CD4-positive, alpha-beta T cell (primary cell): ENCODE data around the gene SCAF4. TPM values are rescaled to one million over a fixed set of nuclear protein-coding genes. Genes with fewer than 3 reads are reported as not detected.
A peak's percentile ranks its signal among the peaks of the same experiment; 100 is the strongest.

Source experiments
- ATAC-seq: fragments of 200-7000 bp; cut with Tn5 transposase; one replicate; pipeline ENCODE4 v1.10.0; 2022; ENCODE audit warnings: mild to moderate bottlenecking; ENCODE audit not compliant: poor library complexity
- CTCF ChIA-PET: fragments of 350-600 bp; sonication (Branson Sonifier 250); formaldehyde crosslinking; loops from one replicate; lab custom pipeline; 2021; ENCODE audit warnings: antibody characterized with exemption, inconsistent platforms; lab: Charles Lee
- POLR2A ChIA-PET: fragments of 350-600 bp; sonication (Branson Sonifier 250); formaldehyde crosslinking; loops from one replicate; lab custom pipeline; 2021; ENCODE audit warnings: antibody characterized with exemption, inconsistent platforms; lab: Charles Lee
- DNase-seq, 14 experiments: peaks; one replicate each; pipeline ENCODE4 v3.0.0-alpha.2; 2013 to 2020; ENCODE audit warnings: mixed read lengths in 2 of 14
- H3K27ac ChIP-seq, 2 donors: one replicate each; pipeline versions ENCODE4 v1.5.1 to v1.7.0; 2013; ENCODE audit warnings: low read length in 2 of 2, low read depth in 1 of 2, mild to moderate bottlenecking in 1 of 2
- H3K27me3 ChIP-seq, 2 experiments: 1 replicate in 1 of 2; 2 replicates in 1 of 2; pipeline versions ENCODE4 v1.6.1 to v1.7.0; 2013; ENCODE audit warnings: low read length in 2 of 2, control low read depth in 1 of 2, mild to moderate bottlenecking in 1 of 2, moderate library complexity in 1 of 2; ENCODE audit not compliant: insufficient read depth in 2 of 2, control insufficient read depth in 1 of 2
- H3K36me3 ChIP-seq: one replicate; pipeline ENCODE4 v1.6.1; 2013; ENCODE audit warnings: low read length, control low read depth; ENCODE audit not compliant: insufficient read depth
- H3K4me1 ChIP-seq: one replicate; pipeline ENCODE4 v1.6.1; 2013; ENCODE audit warnings: low read length, control low read depth; ENCODE audit not compliant: insufficient read depth
- H3K4me3 ChIP-seq: one replicate; pipeline ENCODE4 v1.5.1; 2013; ENCODE audit warnings: mild to moderate bottlenecking, low read length, moderate library complexity
- H3K9me3 ChIP-seq, 2 experiments: 1 replicate in 1 of 2; 2 replicates in 1 of 2; pipeline versions ENCODE4 v1.6.1 to v1.7.0; 2013; ENCODE audit warnings: low read length in 2 of 2, mild to moderate bottlenecking in 2 of 2, control low read depth in 1 of 2, moderate library complexity in 1 of 2; ENCODE audit not compliant: control insufficient read depth in 1 of 2, insufficient read depth in 1 of 2
- H3K27ac Mint-ChIP-seq: one replicate; pipeline ENCODE4 v1.8.0; 2020; ENCODE audit warnings: mixed read lengths
- H3K27me3 Mint-ChIP-seq: one replicate; pipeline ENCODE4 v1.8.0; 2021; ENCODE audit warnings: mixed read lengths
- H3K36me3 Mint-ChIP-seq: one replicate; pipeline ENCODE4 v1.8.0; 2021; ENCODE audit warnings: low read depth, mixed read lengths
- H3K4me1 Mint-ChIP-seq: one replicate; pipeline ENCODE4 v1.8.0; 2021; ENCODE audit warnings: low read depth, mixed read lengths
- H3K4me3 Mint-ChIP-seq: one replicate; pipeline ENCODE4 v1.8.0; 2020; ENCODE audit warnings: mild to moderate bottlenecking, mixed read lengths
- H3K9me3 Mint-ChIP-seq: one replicate; pipeline ENCODE4 v1.8.0; 2020; ENCODE audit warnings: mixed read lengths
- intact Hi-C, 2 experiments: fragments of 100-400 bp; cut with DNase I in 1 of 2; cut with micrococcal nuclease in 1 of 2; formaldehyde crosslinking; loops; one replicate each; pipeline versions ENCODE4 v1.15.1 to v1.9.0; 2023 to 2025; cut with DNase I, micrococcal nuclease
- total RNA-seq, 174 experiments: library from RNA in 2 of 174; stranded (reverse) in 2 of 174; gene quantifications; one replicate each; pipeline ENCODE4 v1.2.3 and lab custom pipeline; 2021 to 2026
- TF ChIP-seq, protein P1 (sequence below): fragments of 200-600 bp; IDR thresholded peaks from one replicate; pipeline ENCODE4 v1.8.0; 2022; ENCODE audit warnings: antibody characterized with exemption, mild to moderate bottlenecking

The SCAF4 gene
- total RNA-seq, 2 experiments from 2014 or later, result 56.1 to 57.8 TPM

- Histone ChIP-seq H3K27me3 (no peaks in the 10 kb centered on the region), H3K4me1 (peaks cover 13% of the 10 kb centered on the region), H3K4me3 (no peak overlapping the region), H3K36me3 (peaks cover 65% of the 10 kb centered on the region), H3K27ac (no peak overlapping the region), H3K9me3 (no peaks in the 10 kb centered on the region)
- Mint-ChIP-seq H3K27me3 (no peaks in the 10 kb centered on the region), H3K27ac (peak overlapping the region; percentile 42), H3K4me3 (no peak overlapping the region), H3K36me3 (peaks cover 71% of the 10 kb centered on the region), H3K4me1 (peaks cover 34% of the 10 kb centered on the region), H3K9me3 (no peaks in the 10 kb centered on the region)
- ATAC-seq (no peak), DNase-seq (no peak)
- ChIA-PET CTCF (no interaction called here), POLR2A (interaction anchor here (1.7 kb wide), 1 partner anchor 8 kb away, joined by 4 read pairs; no protein-coding TSS in a partner anchor)
- intact Hi-C loops, result no loop called here
- TF ChIP-seq, protein P1, sequence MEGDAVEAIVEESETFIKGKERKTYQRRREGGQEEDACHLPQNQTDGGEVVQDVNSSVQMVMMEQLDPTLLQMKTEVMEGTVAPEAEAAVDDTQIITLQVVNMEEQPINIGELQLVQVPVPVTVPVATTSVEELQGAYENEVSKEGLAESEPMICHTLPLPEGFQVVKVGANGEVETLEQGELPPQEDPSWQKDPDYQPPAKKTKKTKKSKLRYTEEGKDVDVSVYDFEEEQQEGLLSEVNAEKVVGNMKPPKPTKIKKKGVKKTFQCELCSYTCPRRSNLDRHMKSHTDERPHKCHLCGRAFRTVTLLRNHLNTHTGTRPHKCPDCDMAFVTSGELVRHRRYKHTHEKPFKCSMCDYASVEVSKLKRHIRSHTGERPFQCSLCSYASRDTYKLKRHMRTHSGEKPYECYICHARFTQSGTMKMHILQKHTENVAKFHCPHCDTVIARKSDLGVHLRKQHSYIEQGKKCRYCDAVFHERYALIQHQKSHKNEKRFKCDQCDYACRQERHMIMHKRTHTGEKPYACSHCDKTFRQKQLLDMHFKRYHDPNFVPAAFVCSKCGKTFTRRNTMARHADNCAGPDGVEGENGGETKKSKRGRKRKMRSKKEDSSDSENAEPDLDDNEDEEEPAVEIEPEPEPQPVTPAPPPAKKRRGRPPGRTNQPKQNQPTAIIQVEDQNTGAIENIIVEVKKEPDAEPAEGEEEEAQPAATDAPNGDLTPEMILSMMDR, result no peak
Measured at GRCh38 chr21:31670070-31670469, 61.8 kb downstream of the SCAF4 start.

DNA sequence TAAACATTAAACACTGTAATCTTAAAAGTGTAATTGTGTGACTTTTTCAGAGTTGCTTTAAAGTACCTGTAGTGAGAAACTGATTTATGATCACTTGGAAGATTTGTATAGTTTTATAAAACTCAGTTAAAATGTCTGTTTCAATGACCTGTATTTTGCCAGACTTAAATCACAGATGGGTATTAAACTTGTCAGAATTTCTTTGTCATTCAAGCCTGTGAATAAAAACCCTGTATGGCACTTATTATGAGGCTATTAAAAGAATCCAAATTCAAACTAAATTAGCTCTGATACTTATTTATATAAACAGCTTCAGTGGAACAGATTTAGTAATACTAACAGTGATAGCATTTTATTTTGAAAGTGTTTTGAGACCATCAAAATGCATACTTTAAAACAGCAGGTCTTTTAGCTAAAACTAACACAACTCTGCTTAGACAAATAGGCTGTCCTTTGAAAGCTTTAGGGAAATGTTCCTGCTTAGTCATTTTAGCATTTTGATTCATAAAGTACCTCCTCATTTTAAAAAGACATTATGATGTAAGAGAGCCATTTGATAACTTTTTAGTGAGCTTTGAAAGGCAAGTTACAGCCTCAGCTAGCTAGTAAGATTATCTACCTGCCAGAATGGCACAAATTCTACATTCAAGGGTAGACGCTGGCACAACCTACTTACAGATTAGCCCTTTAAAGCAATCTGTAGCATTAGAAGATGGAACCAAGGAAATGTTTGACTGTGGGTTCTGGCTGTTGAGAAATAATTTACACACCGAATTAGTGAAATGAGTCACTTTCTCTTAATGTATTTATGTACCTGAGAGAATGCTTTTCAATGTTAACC is 63.0 kb downstream of the SCAF4 start:
- Mint-ChIP-seq H3K27me3 (no peaks in the 10 kb centered on the region), H3K4me1 (peaks cover 46% of the 10 kb centered on the region), H3K9me3 (no peaks in the 10 kb centered on the region), H3K36me3 (peaks cover 82% of the 10 kb centered on the region), H3K4me3 (no peak overlapping the region), H3K27ac (peak overlapping the region; percentile 71)
- ATAC-seq (no peak), DNase-seq (no peak)
- TF ChIP-seq, protein P1, result no peak
- H3K36me3 ChIP-seq, result peaks cover 75% of the 10 kb centered on the region
- no peak overlapping the region for H3K27ac ChIP-seq
- POLR2A ChIA-PET, result no interaction called here
- no peak overlapping the region for H3K4me3 ChIP-seq
- CTCF ChIA-PET, result no interaction called here
- H3K27me3 ChIP-seq, result no peaks in the 10 kb centered on the region
- H3K4me1 ChIP-seq, result peaks cover 24% of the 10 kb centered on the region
- intact Hi-C loops, result loop anchor here in 1 of 2 experiments (10.0 kb wide), 1 partner anchor 606 kb away; the partner anchor contains the start of gene MIS18A
- no peaks in the 10 kb centered on the region for H3K9me3 ChIP-seq

GRCh38 chr21:31667639-31668038 is 64.3 kb downstream of the SCAF4 start:
- no peak overlapping the region for H3K4me3 Mint-ChIP-seq
- intact Hi-C loops, result loop anchor here in 1 of 2 experiments (10.0 kb wide), 1 partner anchor 607 kb away; the partner anchor contains the start of gene MIS18A

More at GRCh38 chr21:31667639-31668038, 64.3 kb downstream of the SCAF4 start:
- ChIA-PET CTCF (no interaction called here), POLR2A (interaction anchor here (0.9 kb wide), 1 partner anchor 13 kb away, joined by 3 read pairs; no protein-coding TSS in a partner anchor)
- peak overlapping the region; percentile 37 for H3K27ac Mint-ChIP-seq
- Histone ChIP-seq H3K9me3 (no peaks in the 10 kb centered on the region), H3K27me3 (no peaks in the 10 kb centered on the region), H3K4me3 (no peak overlapping the region), H3K36me3 (peaks cover 79% of the 10 kb centered on the region), H3K4me1 (peaks cover 34% of the 10 kb centered on the region), H3K27ac (no peak overlapping the region)
- peaks cover 92% of the 10 kb centered on the region for H3K36me3 Mint-ChIP-seq
- DNase-seq (no peak), ATAC-seq (no peak)
- peaks cover 57% of the 10 kb centered on the region for H3K4me1 Mint-ChIP-seq
- no peaks in the 10 kb centered on the region for H3K9me3 Mint-ChIP-seq
- no peaks in the 10 kb centered on the region for H3K27me3 Mint-ChIP-seq
- TF ChIP-seq, protein P1, result no peak
